Measurements from ENCODE around the gene KCND3. TPM values are rescaled to one million over a fixed set of nuclear protein-coding genes. Genes with fewer than 3 reads are reported as not detected.

Gene KCND3
- total and polyA plus RNA-seq, 2 donors from 2014 or later, result 1.2 to 12.6 TPM

DNA sequence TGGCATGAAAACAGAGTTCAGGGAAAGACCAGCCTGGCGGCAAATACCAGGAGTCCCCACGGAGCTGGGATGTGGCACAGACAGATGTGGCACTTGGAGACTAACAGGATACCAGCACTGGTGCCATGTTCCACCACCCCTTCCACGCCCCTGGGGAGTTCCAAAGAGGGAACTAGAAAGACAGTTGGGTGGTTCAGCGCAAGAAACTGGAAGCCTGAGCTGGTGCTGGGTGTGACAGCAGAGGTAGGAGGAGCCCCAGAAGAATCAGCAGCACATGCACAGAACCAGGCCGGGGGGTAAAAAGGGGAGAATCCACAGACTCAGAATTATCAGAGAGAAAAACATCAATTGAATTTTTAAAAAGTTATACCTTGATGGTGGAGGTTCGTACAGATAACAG lies 211.4 kb downstream of the KCND3 start:
- no peaks in the 10 kb centered on the region for H3K4me1 ChIP-seq (ENCODE audit: control insufficient read depth in 2 of 3, insufficient read depth in 2 of 3, low read depth in 1 of 3, low read length in 3 of 3)
- TF ChIP-seq, protein P1, sequence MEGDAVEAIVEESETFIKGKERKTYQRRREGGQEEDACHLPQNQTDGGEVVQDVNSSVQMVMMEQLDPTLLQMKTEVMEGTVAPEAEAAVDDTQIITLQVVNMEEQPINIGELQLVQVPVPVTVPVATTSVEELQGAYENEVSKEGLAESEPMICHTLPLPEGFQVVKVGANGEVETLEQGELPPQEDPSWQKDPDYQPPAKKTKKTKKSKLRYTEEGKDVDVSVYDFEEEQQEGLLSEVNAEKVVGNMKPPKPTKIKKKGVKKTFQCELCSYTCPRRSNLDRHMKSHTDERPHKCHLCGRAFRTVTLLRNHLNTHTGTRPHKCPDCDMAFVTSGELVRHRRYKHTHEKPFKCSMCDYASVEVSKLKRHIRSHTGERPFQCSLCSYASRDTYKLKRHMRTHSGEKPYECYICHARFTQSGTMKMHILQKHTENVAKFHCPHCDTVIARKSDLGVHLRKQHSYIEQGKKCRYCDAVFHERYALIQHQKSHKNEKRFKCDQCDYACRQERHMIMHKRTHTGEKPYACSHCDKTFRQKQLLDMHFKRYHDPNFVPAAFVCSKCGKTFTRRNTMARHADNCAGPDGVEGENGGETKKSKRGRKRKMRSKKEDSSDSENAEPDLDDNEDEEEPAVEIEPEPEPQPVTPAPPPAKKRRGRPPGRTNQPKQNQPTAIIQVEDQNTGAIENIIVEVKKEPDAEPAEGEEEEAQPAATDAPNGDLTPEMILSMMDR (IDR thresholded peaks at IDR 0.05; ENCODE audit: borderline replicate concordance, extremely low read depth, insufficient read depth), result no peak
- DNase-seq, result no peak
- FAIRE-seq, result no peak
- H3K9me3 ChIP-seq (ENCODE audit: control insufficient read depth in 2 of 3, insufficient read depth in 1 of 3, low read length in 3 of 3), result no peaks in the 10 kb centered on the region
- no peak overlapping the region for H3K27ac ChIP-seq (ENCODE audit: low read depth in 2 of 2, low read length in 2 of 2)
- no peaks in the 10 kb centered on the region for H3K36me3 ChIP-seq (ENCODE audit: control insufficient read depth in 2 of 3, insufficient read depth in 3 of 3, low read length in 3 of 3)
- H3K27me3 ChIP-seq (ENCODE audit: control insufficient read depth, insufficient read depth, low read length), result no peaks in the 10 kb centered on the region
- no peak overlapping the region for H3K4me3 ChIP-seq (ENCODE audit: low read length in 3 of 3)
- intact Hi-C loops (cut with DNase I), result no loop called here
- no peak overlapping the region for H3K9ac ChIP-seq (ENCODE audit: low read length in 3 of 3)

DNA sequence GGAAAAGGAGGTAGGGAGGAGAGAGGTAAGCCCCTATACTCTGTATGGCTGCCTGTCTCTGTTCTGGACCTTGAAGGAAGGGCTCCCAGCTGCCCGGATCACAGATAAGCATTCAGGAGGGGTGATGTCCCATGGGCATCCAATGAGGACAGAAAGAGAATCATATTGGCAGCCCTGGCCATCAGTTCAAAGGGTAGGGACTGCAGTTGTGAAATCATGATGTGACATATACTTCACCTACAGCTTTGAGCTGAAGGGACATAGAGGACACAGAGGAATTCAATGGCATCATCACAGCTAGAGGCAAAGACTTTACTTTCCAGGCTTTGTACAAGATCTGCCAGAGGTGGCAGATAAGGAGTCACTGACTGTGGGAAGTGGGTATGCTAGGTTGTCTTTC lies 212.2 kb downstream of the KCND3 start:
- intact Hi-C loops (cut with DNase I), result no loop called here

DNA sequence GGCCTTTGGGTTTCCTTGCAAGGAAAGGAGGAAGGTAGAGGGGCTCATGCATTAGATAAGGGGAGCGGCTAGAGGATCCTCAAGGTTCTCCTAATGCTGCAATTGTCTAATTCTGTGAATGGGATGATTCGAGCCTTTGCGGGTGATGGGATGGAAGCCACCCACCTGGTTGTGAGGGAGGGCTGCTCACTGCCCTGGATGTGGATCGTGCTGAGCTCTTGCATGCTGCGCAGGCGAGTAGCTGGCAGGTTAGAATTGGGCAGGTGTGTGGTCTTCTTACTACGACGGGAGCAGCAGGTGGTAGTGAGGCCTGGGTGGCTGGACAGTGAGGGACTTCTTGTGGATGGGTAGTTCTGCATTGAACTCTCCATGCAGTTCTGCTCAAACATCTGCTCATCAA lies 212.6 kb downstream of the KCND3 start:
- TF ChIP-seq, protein P1 (IDR thresholded peaks at IDR 0.05; ENCODE audit: borderline replicate concordance, extremely low read depth, insufficient read depth), result no peak
- no peak overlapping the region for H3K9ac ChIP-seq (ENCODE audit: low read length in 3 of 3)
- no peak overlapping the region for H3K27ac ChIP-seq (ENCODE audit: low read depth in 2 of 2, low read length in 2 of 2)
- H3K4me1 ChIP-seq (ENCODE audit: control insufficient read depth in 2 of 3, insufficient read depth in 2 of 3, low read depth in 1 of 3, low read length in 3 of 3), result no peaks in the 10 kb centered on the region
- FAIRE-seq (no peak), DNase-seq (no peak)
- no peaks in the 10 kb centered on the region for H3K9me3 ChIP-seq (ENCODE audit: control insufficient read depth in 2 of 3, insufficient read depth in 1 of 3, low read length in 3 of 3)
- no peak overlapping the region for H3K4me3 ChIP-seq (ENCODE audit: low read length in 3 of 3)
- no peaks in the 10 kb centered on the region for H3K27me3 ChIP-seq (ENCODE audit: control insufficient read depth, insufficient read depth, low read length)
- intact Hi-C loops (cut with DNase I), result no loop called here
- no peaks in the 10 kb centered on the region for H3K36me3 ChIP-seq (ENCODE audit: control insufficient read depth in 2 of 3, insufficient read depth in 3 of 3, low read length in 3 of 3)

More for the DNA sequence above, 212.2 kb downstream of the KCND3 start:
- no peak overlapping the region for H3K4me3 ChIP-seq (ENCODE audit: low read length in 3 of 3)
- no peak for DNase-seq
- no peak for FAIRE-seq
- H3K36me3 ChIP-seq (ENCODE audit: control insufficient read depth in 2 of 3, insufficient read depth in 3 of 3, low read length in 3 of 3), result no peaks in the 10 kb centered on the region
- TF ChIP-seq, protein P1 (IDR thresholded peaks at IDR 0.05; ENCODE audit: borderline replicate concordance, extremely low read depth, insufficient read depth), result no peak
- H3K27ac ChIP-seq (ENCODE audit: low read depth in 2 of 2, low read length in 2 of 2), result no peak overlapping the region
- H3K9me3 ChIP-seq (ENCODE audit: control insufficient read depth in 2 of 3, insufficient read depth in 1 of 3, low read length in 3 of 3), result no peaks in the 10 kb centered on the region
- no peaks in the 10 kb centered on the region for H3K4me1 ChIP-seq (ENCODE audit: control insufficient read depth in 2 of 3, insufficient read depth in 2 of 3, low read depth in 1 of 3, low read length in 3 of 3)
- no peaks in the 10 kb centered on the region for H3K27me3 ChIP-seq (ENCODE audit: control insufficient read depth, insufficient read depth, low read length)
- H3K9ac ChIP-seq (ENCODE audit: low read length in 3 of 3), result no peak overlapping the region

DNA sequence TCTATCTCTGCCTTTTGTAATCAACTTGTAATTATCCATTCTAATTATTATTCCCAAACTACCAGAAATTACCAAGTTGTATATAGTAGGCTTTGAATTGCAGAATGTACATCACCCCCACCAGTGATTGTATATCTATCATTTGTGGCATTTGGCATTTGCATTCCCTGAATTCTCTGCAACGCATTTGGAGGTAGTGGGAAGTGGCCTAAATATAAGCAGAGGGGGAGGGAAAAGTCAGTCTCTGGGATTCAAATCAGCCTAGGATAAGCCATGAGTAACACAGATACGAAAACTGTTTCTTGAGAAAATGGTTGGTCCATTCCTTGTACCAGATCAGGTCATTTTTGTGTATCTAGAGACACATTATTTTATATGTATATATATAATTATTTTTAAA lies 213.1 kb downstream of the KCND3 start:
- no peaks in the 10 kb centered on the region for H3K4me1 ChIP-seq (ENCODE audit: control insufficient read depth in 2 of 3, insufficient read depth in 2 of 3, low read depth in 1 of 3, low read length in 3 of 3)
- TF ChIP-seq, protein P1 (IDR thresholded peaks at IDR 0.05; ENCODE audit: borderline replicate concordance, extremely low read depth, insufficient read depth), result no peak
- DNase-seq, result no peak
- H3K27ac ChIP-seq (ENCODE audit: low read depth in 2 of 2, low read length in 2 of 2), result no peak overlapping the region
- intact Hi-C loops (cut with DNase I), result no loop called here
- no peaks in the 10 kb centered on the region for H3K27me3 ChIP-seq (ENCODE audit: control insufficient read depth, insufficient read depth, low read length)
- H3K4me3 ChIP-seq (ENCODE audit: low read length in 3 of 3), result no peak overlapping the region
- H3K36me3 ChIP-seq (ENCODE audit: control insufficient read depth in 2 of 3, insufficient read depth in 3 of 3, low read length in 3 of 3), result no peaks in the 10 kb centered on the region
- no peak for FAIRE-seq
- no peaks in the 10 kb centered on the region for H3K9me3 ChIP-seq (ENCODE audit: control insufficient read depth in 2 of 3, insufficient read depth in 1 of 3, low read length in 3 of 3)
- no peak overlapping the region for H3K9ac ChIP-seq (ENCODE audit: low read length in 3 of 3)

Measured in kidney (tissue), 14 donors.